ENCODE measurements around the gene DNAJC3.
"Not testable (repeated sequence)": the region's sequence is repeated elsewhere in the genome, so short reads cannot be mapped to it uniquely, and the experiment has no call there.

Gene DNAJC3

GRCh38 chr13:95652244-95652764, 24.6 kb upstream of the DNAJC3 start:
- no peak for TF ChIP-seq CTCF (conservative IDR thresholded peaks at IDR 0.05; ENCODE audit: low read length)
- no peak for DNase-seq (ENCODE audit: low read depth)

GRCh38 chr13:95652821-95653220, 24.1 kb upstream of the DNAJC3 start:
- no peak for TF ChIP-seq CTCF (conservative IDR thresholded peaks at IDR 0.05; ENCODE audit: low read length)
- no peak for DNase-seq (ENCODE audit: low read depth)
- H3K4me3 ChIP-seq (ENCODE audit: low read length) = no peak overlapping the region

More at GRCh38 chr13:95652244-95652764, 24.6 kb upstream of the DNAJC3 start:
- H3K4me3 ChIP-seq (ENCODE audit: low read length) = no peak overlapping the region

GRCh38 chr13:95656386-95657015, 20.4 kb upstream of the DNAJC3 start:
- H3K4me3 ChIP-seq (ENCODE audit: low read length) = no peak overlapping the region
- no peak for DNase-seq (ENCODE audit: low read depth)
- TF ChIP-seq CTCF (conservative IDR thresholded peaks at IDR 0.05; ENCODE audit: low read length) = no peak

- no peak for DNase-seq (ENCODE audit: low read depth)
- TF ChIP-seq CTCF (conservative IDR thresholded peaks at IDR 0.05; ENCODE audit: low read length) = no peak
- no peak overlapping the region for H3K4me3 ChIP-seq (ENCODE audit: low read length)
Observed at GRCh38 chr13:95659500-95659899, 17.4 kb upstream of the DNAJC3 start.

- peak; percentile 80 for TF ChIP-seq CTCF (conservative IDR thresholded peaks at IDR 0.05; ENCODE audit: low read length)
- peak; percentile 54 for DNase-seq (ENCODE audit: low read depth)
- no peak overlapping the region for H3K4me3 ChIP-seq (ENCODE audit: low read length)
Observed at GRCh38 chr13:95660981-95661581, 15.9 kb upstream of the DNAJC3 start.

- not testable (repeated sequence) for H3K4me3 ChIP-seq (ENCODE audit: low read length); DNase-seq (ENCODE audit: low read depth)
Observed at GRCh38 chr13:95667235-95667634, 9.7 kb upstream of the DNAJC3 start.

- no peak for DNase-seq (ENCODE audit: low read depth)
- no peak for TF ChIP-seq CTCF (conservative IDR thresholded peaks at IDR 0.05; ENCODE audit: low read length)
- H3K4me3 ChIP-seq (ENCODE audit: low read length) = no peak overlapping the region
Observed at GRCh38 chr13:95671597-95671996, 5.3 kb upstream of the DNAJC3 start.

All from AG10803 (cell line).